ENCODE measurements around the gene AHCTF1.

The AHCTF1 gene, protein sequence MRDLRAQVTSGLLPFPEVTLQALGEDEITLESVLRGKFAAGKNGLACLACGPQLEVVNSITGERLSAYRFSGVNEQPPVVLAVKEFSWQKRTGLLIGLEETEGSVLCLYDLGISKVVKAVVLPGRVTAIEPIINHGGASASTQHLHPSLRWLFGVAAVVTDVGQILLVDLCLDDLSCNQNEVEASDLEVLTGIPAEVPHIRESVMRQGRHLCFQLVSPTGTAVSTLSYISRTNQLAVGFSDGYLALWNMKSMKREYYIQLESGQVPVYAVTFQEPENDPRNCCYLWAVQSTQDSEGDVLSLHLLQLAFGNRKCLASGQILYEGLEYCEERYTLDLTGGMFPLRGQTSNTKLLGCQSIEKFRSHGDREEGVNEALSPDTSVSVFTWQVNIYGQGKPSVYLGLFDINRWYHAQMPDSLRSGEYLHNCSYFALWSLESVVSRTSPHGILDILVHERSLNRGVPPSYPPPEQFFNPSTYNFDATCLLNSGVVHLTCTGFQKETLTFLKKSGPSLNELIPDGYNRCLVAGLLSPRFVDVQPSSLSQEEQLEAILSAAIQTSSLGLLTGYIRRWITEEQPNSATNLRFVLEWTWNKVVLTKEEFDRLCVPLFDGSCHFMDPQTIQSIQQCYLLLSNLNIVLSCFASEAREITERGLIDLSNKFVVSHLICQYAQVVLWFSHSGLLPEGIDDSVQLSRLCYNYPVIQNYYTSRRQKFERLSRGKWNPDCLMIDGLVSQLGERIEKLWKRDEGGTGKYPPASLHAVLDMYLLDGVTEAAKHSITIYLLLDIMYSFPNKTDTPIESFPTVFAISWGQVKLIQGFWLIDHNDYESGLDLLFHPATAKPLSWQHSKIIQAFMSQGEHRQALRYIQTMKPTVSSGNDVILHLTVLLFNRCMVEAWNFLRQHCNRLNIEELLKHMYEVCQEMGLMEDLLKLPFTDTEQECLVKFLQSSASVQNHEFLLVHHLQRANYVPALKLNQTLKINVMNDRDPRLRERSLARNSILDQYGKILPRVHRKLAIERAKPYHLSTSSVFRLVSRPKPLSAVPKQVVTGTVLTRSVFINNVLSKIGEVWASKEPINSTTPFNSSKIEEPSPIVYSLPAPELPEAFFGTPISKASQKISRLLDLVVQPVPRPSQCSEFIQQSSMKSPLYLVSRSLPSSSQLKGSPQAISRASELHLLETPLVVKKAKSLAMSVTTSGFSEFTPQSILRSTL (N-terminal part only)

DNA sequence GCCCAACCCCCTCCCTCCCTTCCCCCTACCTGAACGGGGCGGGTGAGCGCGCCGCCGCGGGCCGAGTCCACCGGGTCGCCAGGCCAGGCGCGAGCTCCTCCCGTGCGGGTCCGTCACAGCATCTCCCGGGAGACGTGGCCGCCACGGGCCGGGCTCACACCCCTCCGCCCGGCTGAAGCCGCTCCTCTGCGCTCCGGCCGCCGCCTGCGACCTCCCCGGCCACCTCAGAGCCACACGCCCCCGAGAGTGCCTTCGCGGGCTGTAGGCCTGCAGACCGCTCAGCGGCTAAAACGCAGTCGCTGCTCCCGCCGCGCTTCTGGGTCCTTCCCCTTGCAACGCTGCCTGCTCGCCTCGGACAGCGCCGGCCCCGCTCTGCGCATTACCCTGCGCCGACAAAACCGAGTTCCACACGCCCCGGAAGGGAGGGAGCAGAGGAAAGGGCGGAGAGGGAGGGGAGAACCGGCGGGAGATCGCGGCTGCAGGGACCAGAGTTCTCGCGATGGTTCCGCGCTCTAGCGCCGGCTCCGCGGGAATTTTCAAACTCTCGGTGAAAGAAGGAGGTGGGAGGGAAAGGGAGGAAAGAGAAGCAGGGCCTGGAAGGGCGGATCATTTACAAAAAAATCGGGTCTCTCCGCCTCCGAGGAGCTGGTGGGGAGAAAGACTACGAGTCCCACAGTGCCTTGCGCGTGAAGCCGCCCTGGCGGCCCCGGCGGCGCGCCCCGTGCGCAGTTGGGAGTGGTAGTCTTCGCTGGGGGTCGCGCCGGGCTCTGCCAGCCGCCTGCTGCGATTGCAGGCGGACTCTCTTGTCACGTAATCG is at the start of gene AHCTF1:
AHCTF1 (minus strand) TSS at position 400 of the 817 bp plus-strand sequence. CDS start 13,578 bp downstream, outside the sequence.
- peaks cover 44% of the 10 kb centered on the region for H3K79me2 ChIP-seq (ENCODE audit: insufficient read depth, low read length)
- H3K9ac ChIP-seq (ENCODE audit: low read length): peak within 1 kb of the TSS; percentile 77

DNA sequence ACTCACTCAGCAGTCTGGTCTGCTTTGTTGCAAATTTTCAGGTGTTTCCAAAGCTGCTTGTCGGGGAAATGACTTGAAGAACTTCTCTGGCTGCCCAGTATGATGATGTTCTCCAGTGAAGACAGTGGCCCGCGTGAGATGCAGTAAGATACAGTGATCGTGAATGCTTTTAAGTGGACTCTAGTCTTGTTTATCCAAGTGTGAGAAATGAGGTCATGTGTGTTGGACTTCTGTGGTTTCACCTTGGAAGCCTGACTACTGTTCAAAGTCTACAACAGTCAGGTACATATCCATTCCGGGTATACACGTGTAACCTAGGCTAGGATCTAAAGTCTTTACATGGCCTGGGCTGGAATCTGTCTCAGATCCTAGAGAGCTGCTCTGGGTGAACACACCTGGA is 47.0 kb upstream of the AHCTF1 start:
- no peaks in the 10 kb centered on the region for H4K20me1 ChIP-seq (ENCODE audit: low read depth, low read length)
- TF ChIP-seq EZH2phosphoT487 (conservative IDR thresholded peaks at IDR 0.05; ENCODE audit: low read length): no peak
- TF ChIP-seq, protein P1, sequence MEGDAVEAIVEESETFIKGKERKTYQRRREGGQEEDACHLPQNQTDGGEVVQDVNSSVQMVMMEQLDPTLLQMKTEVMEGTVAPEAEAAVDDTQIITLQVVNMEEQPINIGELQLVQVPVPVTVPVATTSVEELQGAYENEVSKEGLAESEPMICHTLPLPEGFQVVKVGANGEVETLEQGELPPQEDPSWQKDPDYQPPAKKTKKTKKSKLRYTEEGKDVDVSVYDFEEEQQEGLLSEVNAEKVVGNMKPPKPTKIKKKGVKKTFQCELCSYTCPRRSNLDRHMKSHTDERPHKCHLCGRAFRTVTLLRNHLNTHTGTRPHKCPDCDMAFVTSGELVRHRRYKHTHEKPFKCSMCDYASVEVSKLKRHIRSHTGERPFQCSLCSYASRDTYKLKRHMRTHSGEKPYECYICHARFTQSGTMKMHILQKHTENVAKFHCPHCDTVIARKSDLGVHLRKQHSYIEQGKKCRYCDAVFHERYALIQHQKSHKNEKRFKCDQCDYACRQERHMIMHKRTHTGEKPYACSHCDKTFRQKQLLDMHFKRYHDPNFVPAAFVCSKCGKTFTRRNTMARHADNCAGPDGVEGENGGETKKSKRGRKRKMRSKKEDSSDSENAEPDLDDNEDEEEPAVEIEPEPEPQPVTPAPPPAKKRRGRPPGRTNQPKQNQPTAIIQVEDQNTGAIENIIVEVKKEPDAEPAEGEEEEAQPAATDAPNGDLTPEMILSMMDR (IDR thresholded peaks at IDR 0.05; ENCODE audit: insufficient read depth, low read length, poor library complexity, severe bottlenecking): no peak
- no peaks in the 10 kb centered on the region for H3K36me3 ChIP-seq (ENCODE audit: low read length)
- H3K9ac ChIP-seq (ENCODE audit: low read length): no peak overlapping the region
- no peaks in the 10 kb centered on the region for H3F3A ChIP-seq (ENCODE audit: insufficient read depth)
- H3K27ac ChIP-seq (ENCODE audit: low read depth, low read length): no peak overlapping the region
- no peaks in the 10 kb centered on the region for H3K9me3 ChIP-seq (ENCODE audit: insufficient read depth, low read length)
- no peaks in the 10 kb centered on the region for H3K79me2 ChIP-seq (ENCODE audit: insufficient read depth, low read length)
- no peak overlapping the region for H2AFZ ChIP-seq (ENCODE audit: low read depth, low read length, severe bottlenecking)
- H3K4me3 ChIP-seq (ENCODE audit: insufficient read depth, low read length, poor library complexity, severe bottlenecking): no peak overlapping the region
- H3K27me3 ChIP-seq (ENCODE audit: low read length): no peaks in the 10 kb centered on the region
- H3K4me2 ChIP-seq (ENCODE audit: low read depth, low read length, poor library complexity, severe bottlenecking): no peak overlapping the region
- no peaks in the 10 kb centered on the region for H3K9me2 ChIP-seq (replicated peaks; ENCODE audit: insufficient read depth, low read length)

More for the DNA sequence above, at the start of gene AHCTF1:
- Histone ChIP-seq H3K4me2 (ENCODE audit: low read depth, low read length, poor library complexity, severe bottlenecking) (peak within 1 kb of the TSS; percentile 94), H3K9me2 (replicated peaks; ENCODE audit: insufficient read depth, low read length) (no peaks in the 10 kb centered on the region), H3K36me3 (ENCODE audit: low read length) (no peaks in the 10 kb centered on the region; the same call in 1 of the 2 replicates), H3K9me3 (ENCODE audit: insufficient read depth, low read length) (no peaks in the 10 kb centered on the region), H3K27me3 (ENCODE audit: low read length) (no peaks in the 10 kb centered on the region), H3F3A (ENCODE audit: insufficient read depth) (peaks cover 9% of the 10 kb centered on the region; the same call in 1 of the 2 replicates), H3K27ac (ENCODE audit: low read depth, low read length) (peak within 1 kb of the TSS; percentile 94), H3K4me3 (ENCODE audit: insufficient read depth, low read length, poor library complexity, severe bottlenecking) (peak within 1 kb of the TSS; percentile 73), H4K20me1 (ENCODE audit: low read depth, low read length) (no peaks in the 10 kb centered on the region), H2AFZ (ENCODE audit: low read depth, low read length, severe bottlenecking) (peak within 1 kb of the TSS; percentile 97)
- TF ChIP-seq, protein P1 (IDR thresholded peaks at IDR 0.05; ENCODE audit: insufficient read depth, low read length, poor library complexity, severe bottlenecking): no peak
- no peak for TF ChIP-seq EZH2phosphoT487 (conservative IDR thresholded peaks at IDR 0.05; ENCODE audit: low read length)

DNA sequence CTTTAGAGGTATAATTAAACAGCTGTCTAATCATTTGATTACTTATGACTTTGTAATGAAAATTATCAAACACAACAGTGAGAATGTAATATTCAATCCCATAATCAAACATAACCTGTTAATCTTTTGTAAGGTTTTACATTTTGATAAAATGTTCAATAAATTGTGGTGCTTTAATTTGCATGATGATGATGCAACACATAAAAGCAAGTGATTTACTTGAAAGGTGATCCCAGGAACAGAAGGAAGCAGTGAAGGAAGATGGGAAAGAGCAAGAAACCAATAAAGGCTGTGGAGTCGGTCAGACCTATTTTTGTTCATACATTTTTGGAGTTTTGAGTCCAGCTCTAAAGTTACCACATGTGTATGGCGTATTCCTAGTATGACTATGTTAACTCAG is 46.5 kb upstream of the AHCTF1 start:
- H2AFZ ChIP-seq (ENCODE audit: low read depth, low read length, severe bottlenecking): no peak overlapping the region
- H3K9ac ChIP-seq (ENCODE audit: low read length): no peak overlapping the region
- H4K20me1 ChIP-seq (ENCODE audit: low read depth, low read length): no peaks in the 10 kb centered on the region
- H3K4me2 ChIP-seq (ENCODE audit: low read depth, low read length, poor library complexity, severe bottlenecking): no peak overlapping the region
- no peaks in the 10 kb centered on the region for H3K9me3 ChIP-seq (ENCODE audit: insufficient read depth, low read length)
- H3K27me3 ChIP-seq (ENCODE audit: low read length): no peaks in the 10 kb centered on the region
- H3F3A ChIP-seq (ENCODE audit: insufficient read depth): no peaks in the 10 kb centered on the region
- TF ChIP-seq EZH2phosphoT487 (conservative IDR thresholded peaks at IDR 0.05; ENCODE audit: low read length): no peak
- TF ChIP-seq, protein P1 (IDR thresholded peaks at IDR 0.05; ENCODE audit: insufficient read depth, low read length, poor library complexity, severe bottlenecking): no peak
- H3K4me3 ChIP-seq (ENCODE audit: insufficient read depth, low read length, poor library complexity, severe bottlenecking): no peak overlapping the region
- no peak overlapping the region for H3K27ac ChIP-seq (ENCODE audit: low read depth, low read length)
- no peaks in the 10 kb centered on the region for H3K36me3 ChIP-seq (ENCODE audit: low read length)
- H3K9me2 ChIP-seq (replicated peaks; ENCODE audit: insufficient read depth, low read length): no peaks in the 10 kb centered on the region
- no peaks in the 10 kb centered on the region for H3K79me2 ChIP-seq (ENCODE audit: insufficient read depth, low read length)

All from SU-DHL-6 (cell line).